GM18861 (cell line): ENCODE measurements around the gene RBM19.

Experiments used
- ATAC-seq: cut with Tn5 transposase; IDR thresholded peaks from one replicate; pipeline ENCODE4 v1.9.1; 2021; ENCODE audit not compliant: unreplicated experiment

RBM19 gene

GRCh38 chr12:113860950-113861349 lies 105.2 kb downstream of the RBM19 start:
- ATAC-seq, result no peak

DNA sequence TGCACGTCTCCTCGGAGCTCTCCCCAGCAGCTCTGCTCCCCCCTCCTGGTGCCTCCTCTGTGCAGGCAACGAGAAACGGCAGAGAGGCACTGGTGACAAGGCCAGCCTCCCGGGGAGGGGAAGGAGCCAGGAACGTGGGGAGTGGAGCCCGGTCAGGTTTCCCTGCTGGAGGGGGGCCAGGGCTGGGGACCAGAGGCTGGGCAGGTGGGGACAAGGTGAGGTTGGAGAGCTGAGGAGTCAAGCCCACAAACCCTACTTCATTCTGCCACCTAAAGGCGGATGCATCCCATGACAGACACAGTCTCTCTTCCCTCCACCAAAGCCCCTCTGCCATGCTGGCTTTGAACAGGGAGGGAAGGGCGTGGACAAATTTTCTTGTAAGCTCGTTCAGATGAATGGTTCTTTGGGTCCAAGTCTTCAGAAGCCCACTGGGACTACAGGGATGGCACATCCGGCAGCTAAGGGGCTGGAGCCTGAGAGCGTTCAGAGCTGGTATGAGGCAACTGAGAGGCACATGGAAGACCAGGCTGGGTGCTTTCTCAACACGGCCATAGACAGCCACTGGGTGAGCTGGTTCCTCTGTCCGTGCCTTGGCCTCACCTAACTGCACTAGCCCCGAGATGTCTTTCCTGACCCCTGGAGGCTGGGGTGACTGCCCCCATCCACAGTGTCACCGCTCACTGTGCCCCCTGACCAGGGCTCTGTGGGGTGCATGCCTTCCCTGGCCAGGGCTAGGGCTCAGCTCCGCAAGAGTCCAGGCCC lies 105.9 kb downstream of the RBM19 start:
- ATAC-seq, result no peak

GRCh38 chr12:113858841-113859386 lies 107.2 kb downstream of the RBM19 start:
- ATAC-seq, result no peak

DNA sequence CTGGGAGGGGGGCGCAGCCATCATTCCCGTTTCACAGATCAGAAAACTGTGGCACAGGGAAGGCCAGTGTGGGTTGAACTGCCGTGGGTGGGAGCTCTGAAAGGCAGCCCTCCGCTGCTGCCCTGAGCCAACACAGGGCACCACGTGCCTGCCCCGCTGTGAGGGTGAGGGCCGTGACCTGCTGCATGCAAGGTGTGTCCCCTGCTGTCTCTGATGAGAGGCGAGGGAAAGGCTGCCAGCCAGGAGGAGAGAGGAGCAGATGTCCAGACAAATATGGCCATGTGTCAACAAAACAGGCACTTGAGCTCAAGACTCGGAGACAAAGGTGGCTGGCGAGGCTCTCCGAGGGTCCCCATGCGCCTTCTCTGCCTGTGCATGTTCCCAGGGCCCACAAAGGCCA lies 108.8 kb downstream of the RBM19 start:
- ATAC-seq, result no peak

DNA sequence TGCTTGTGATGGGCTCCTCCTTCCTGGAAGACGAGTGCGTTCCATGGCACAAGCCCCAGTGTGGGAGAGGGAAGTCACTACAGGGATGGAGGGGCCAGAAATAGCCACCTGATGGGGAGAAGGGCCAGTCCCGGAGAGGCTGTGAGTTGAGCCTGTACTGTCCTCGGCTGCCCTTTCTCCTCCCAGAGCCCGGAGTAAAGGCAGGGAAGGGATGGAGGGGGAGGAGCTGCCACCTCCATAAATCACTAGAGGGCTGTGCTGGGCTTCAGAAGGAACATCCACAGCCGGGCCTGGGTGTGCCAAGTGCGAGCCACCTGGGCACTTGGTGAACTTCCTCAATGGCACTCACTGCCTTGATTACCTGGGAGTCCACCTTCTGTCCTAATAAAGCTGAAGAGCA lies 110.1 kb downstream of the RBM19 start:
- ATAC-seq, result no peak

GRCh38 chr12:113854385-113855142 lies 111.6 kb downstream of the RBM19 start:
- ATAC-seq, result no peak

GRCh38 chr12:113853491-113853890 lies 112.6 kb downstream of the RBM19 start:
- ATAC-seq, result no peak

- no peak for ATAC-seq
Observed at GRCh38 chr12:113852695-113853490, 113.2 kb downstream of the RBM19 start.

GRCh38 chr12:113852264-113852663 lies 113.9 kb downstream of the RBM19 start:
- ATAC-seq, result no peak

DNA sequence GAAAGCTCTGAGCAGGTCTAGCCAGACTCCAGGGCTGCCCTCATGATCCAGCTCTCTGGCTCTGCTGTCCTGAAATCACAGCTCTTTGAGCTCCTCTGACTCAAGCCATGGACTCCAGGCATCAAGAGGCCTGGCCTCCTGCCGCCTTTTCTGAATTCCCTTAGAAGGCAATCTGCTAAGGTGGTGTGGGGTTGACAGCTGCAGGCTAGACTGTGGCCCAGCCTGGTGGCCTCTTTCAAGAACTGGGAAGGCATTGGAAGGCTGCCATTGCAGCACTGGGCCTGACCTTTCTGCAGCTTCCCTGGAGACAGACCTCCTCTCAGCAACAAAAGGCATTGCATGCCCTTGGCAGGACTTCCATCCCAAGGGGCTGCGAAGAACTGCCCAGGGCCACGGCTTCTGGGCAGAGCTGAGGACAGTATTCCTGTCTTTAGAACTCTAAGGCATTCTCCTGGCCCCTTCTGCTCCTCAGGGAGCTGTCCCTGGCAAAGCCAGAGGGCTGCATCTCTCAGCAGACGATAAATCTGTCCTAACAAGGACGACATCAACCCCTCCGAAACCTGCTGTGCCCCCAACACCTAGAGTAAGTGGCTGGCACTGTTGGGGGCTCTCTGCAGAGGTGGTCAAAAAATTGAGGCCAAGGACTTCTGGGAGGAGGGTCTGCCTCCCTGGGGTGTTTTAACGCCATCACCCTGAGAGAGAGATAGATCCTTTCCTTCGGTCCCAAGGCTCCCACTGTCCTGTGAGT lies 115.6 kb downstream of the RBM19 start:
- ATAC-seq, result no peak

GRCh38 chr12:113847856-113848255 lies 118.3 kb downstream of the RBM19 start:
- no peak for ATAC-seq

GRCh38 chr12:113846883-113847755 lies 119.0 kb downstream of the RBM19 start:
- no peak for ATAC-seq

GRCh38 chr12:113845900-113846674 lies 120.0 kb downstream of the RBM19 start:
- no peak for ATAC-seq

- no peak for ATAC-seq
Observed at GRCh38 chr12:113844495-113845210, 121.5 kb downstream of the RBM19 start.

DNA sequence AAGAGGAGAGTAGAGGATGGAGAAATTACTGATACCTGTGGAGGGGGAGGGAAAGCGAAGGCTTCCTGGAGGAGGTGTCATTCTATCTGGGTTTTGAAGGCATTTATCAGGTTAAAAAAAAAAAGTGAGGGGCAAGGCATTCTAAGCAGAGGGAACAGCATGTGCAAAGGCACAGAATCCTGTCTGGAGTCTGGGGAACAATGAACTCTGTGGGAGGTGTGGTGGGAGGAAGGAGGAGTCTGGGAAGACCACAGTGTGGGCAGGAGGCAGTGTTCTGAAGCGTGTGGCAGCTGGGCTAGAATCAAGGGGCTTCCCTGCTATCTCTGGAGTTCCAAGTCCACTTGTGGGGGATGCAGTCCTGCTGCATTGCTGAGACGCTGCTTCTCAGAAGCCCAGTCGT lies 123.4 kb downstream of the RBM19 start:
- no peak for ATAC-seq

DNA sequence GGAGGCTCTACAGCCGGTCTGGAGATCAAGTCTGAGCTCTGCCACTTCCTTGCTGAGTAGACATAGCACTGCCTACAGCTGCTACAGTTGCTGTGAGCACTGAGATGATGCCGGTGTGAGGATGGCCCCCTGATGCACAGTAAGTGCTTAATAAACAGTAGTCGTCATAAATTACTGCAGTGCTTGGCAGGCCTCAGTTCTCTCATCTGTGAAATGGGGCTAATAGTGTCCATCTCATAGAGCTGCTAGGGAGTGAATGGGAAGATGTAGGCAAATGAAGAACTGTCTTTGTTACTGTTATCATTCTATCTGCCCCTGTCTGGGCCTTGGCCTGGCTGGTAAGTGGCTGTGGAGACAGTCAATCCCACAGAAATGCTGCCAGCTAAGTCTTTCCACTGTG lies 124.3 kb downstream of the RBM19 start:
- ATAC-seq, result no peak

GRCh38 chr12:113840401-113841042 lies 125.6 kb downstream of the RBM19 start:
- ATAC-seq, result no peak

DNA sequence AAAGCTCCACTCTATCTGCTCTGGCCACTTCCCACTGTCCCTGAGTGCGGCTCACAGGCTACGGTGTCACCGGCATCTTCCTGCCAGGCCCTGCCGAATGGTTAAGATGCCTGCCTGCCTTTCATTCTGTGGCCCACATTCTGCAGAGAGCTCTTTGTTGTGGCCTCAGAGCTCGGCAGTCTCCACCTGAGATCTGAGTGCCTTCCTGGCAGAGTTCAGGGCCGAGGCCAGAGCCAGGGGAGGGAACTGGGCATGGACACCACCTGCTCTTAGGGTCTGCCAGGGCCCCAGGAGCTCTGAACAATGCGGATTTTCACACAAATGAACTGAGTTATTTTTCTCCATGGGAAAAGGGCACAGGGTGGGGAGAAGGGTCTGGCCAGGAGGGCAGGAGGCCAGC lies 127.2 kb downstream of the RBM19 start:
- no peak for ATAC-seq
